ENCODE data around the gene PALS1.

PALS1 gene

GRCh38 chr14:67257906-67258305, 16.7 kb downstream of the PALS1 start:
- TF ChIP-seq ZFX (IDR thresholded peaks at IDR 0.05), result no peak
- TF ChIP-seq CTCF (conservative IDR thresholded peaks at IDR 0.05), result no peak
- no peak overlapping the region for H3K27ac ChIP-seq

GRCh38 chr14:67260965-67261364, 19.7 kb downstream of the PALS1 start:
- no peak for TF ChIP-seq ZFX (IDR thresholded peaks at IDR 0.05)
- TF ChIP-seq CTCF (conservative IDR thresholded peaks at IDR 0.05), result no peak
- no peak overlapping the region for H3K27ac ChIP-seq

GRCh38 chr14:67263499-67264149, 22.4 kb downstream of the PALS1 start:
- H3K27ac ChIP-seq, result no peak overlapping the region
- TF ChIP-seq ZFX (IDR thresholded peaks at IDR 0.05), result no peak
- no peak for TF ChIP-seq CTCF (conservative IDR thresholded peaks at IDR 0.05)

- H3K27ac ChIP-seq, result no peak overlapping the region
- TF ChIP-seq CTCF (conservative IDR thresholded peaks at IDR 0.05) (no peak), ZFX (IDR thresholded peaks at IDR 0.05) (no peak)
Observed at GRCh38 chr14:67265131-67265530, 23.9 kb downstream of the PALS1 start.

GRCh38 chr14:67267576-67268328, 26.5 kb downstream of the PALS1 start:
- no peak overlapping the region for H3K27ac ChIP-seq
- TF ChIP-seq ZFX (IDR thresholded peaks at IDR 0.05), result no peak
- TF ChIP-seq CTCF (conservative IDR thresholded peaks at IDR 0.05), result no peak

GRCh38 chr14:67268426-67269150, 27.4 kb downstream of the PALS1 start:
- no peak overlapping the region for H3K27ac ChIP-seq

More at GRCh38 chr14:67268426-67269150, 27.4 kb downstream of the PALS1 start:
- TF ChIP-seq CTCF (conservative IDR thresholded peaks at IDR 0.05), result no peak
- no peak for TF ChIP-seq ZFX (IDR thresholded peaks at IDR 0.05)

Data from C4-2B (cell line).